ENCODE data around the gene ARID2.

GRCh38 chr12:45745861-45746277 lies 16.4 kb downstream of the ARID2 start:
- TF ChIP-seq, protein P1, sequence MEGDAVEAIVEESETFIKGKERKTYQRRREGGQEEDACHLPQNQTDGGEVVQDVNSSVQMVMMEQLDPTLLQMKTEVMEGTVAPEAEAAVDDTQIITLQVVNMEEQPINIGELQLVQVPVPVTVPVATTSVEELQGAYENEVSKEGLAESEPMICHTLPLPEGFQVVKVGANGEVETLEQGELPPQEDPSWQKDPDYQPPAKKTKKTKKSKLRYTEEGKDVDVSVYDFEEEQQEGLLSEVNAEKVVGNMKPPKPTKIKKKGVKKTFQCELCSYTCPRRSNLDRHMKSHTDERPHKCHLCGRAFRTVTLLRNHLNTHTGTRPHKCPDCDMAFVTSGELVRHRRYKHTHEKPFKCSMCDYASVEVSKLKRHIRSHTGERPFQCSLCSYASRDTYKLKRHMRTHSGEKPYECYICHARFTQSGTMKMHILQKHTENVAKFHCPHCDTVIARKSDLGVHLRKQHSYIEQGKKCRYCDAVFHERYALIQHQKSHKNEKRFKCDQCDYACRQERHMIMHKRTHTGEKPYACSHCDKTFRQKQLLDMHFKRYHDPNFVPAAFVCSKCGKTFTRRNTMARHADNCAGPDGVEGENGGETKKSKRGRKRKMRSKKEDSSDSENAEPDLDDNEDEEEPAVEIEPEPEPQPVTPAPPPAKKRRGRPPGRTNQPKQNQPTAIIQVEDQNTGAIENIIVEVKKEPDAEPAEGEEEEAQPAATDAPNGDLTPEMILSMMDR (IDR thresholded peaks at IDR 0.05) = peak in 4 of 5 experiments; percentile 33 to 42 (median 39)
- no peak for TF ChIP-seq POLR2A (IDR thresholded peaks at IDR 0.05)

Measured in transverse colon (tissue), 3 donors.